KMS-11 (cell line): ENCODE data around the gene RPS3.

Source experiments
- H2AFZ ChIP-seq: fragments of 200-600 bp; sonication (generic); 2 replicates; pipeline ENCODE4 v1.6.1; 2016; ENCODE audit warnings: antibody characterized with exemption, mixed run types, low read depth
- H3K27ac ChIP-seq: fragments of 200-600 bp; sonication (generic); 2 replicates; pipeline ENCODE4 v1.6.1; 2016; ENCODE audit warnings: mild to moderate bottlenecking, mixed run types
- H3K27me3 ChIP-seq: fragments of 200-600 bp; sonication (generic); 2 replicates; pipeline ENCODE4 v1.6.1; 2017; ENCODE audit warnings: mild to moderate bottlenecking, low read depth, mixed run types, moderate library complexity; ENCODE audit not compliant: insufficient read depth
- H3K36me3 ChIP-seq: fragments of 200-600 bp; sonication (generic); 2 replicates; pipeline ENCODE4 v1.6.1; 2017; ENCODE audit warnings: mild to moderate bottlenecking, mixed run types; ENCODE audit not compliant: insufficient read depth
- H3K4me1 ChIP-seq: fragments of 200-600 bp; sonication (generic); 2 replicates; pipeline ENCODE4 v1.6.1; 2016; ENCODE audit warnings: mild to moderate bottlenecking, low read depth, mixed run types; ENCODE audit not compliant: poor library complexity, severe bottlenecking
- H3K4me2 ChIP-seq: fragments of 200-600 bp; sonication (generic); 2 replicates; pipeline ENCODE4 v1.7.0; 2016; ENCODE audit warnings: mild to moderate bottlenecking, mixed run types
- H3K4me3 ChIP-seq: fragments of 200-600 bp; sonication (generic); IDR thresholded peaks from 2 replicates; pipeline ENCODE4 v1.6.1; 2017; ENCODE audit warnings: low read depth, low read length, mixed read lengths; ENCODE audit not compliant: insufficient read depth
- H3K79me2 ChIP-seq: fragments of 200-600 bp; sonication (generic); 2 replicates; pipeline ENCODE4 v1.6.1; 2016; ENCODE audit warnings: low read depth, mixed run types; ENCODE audit not compliant: insufficient read depth
- H3K9ac ChIP-seq: fragments of 200-600 bp; sonication (generic); 2 replicates; pipeline ENCODE4 v1.6.1; 2016; ENCODE audit warnings: mild to moderate bottlenecking, mixed run types
- H4K20me1 ChIP-seq: fragments of 200-600 bp; sonication (generic); 2 replicates; pipeline ENCODE4 v1.6.1; 2016; ENCODE audit warnings: mild to moderate bottlenecking, mixed run types; ENCODE audit not compliant: insufficient read depth
- TF ChIP-seq, protein P1 (sequence below): fragments of 200-600 bp; sonication (generic); conservative IDR thresholded peaks from 2 replicates; pipeline ENCODE4 v1.6.1; 2017; ENCODE audit warnings: low read depth, mild to moderate bottlenecking, antibody characterized with exemption, low read length, moderate library complexity, mixed read lengths

Gene RPS3

DNA sequence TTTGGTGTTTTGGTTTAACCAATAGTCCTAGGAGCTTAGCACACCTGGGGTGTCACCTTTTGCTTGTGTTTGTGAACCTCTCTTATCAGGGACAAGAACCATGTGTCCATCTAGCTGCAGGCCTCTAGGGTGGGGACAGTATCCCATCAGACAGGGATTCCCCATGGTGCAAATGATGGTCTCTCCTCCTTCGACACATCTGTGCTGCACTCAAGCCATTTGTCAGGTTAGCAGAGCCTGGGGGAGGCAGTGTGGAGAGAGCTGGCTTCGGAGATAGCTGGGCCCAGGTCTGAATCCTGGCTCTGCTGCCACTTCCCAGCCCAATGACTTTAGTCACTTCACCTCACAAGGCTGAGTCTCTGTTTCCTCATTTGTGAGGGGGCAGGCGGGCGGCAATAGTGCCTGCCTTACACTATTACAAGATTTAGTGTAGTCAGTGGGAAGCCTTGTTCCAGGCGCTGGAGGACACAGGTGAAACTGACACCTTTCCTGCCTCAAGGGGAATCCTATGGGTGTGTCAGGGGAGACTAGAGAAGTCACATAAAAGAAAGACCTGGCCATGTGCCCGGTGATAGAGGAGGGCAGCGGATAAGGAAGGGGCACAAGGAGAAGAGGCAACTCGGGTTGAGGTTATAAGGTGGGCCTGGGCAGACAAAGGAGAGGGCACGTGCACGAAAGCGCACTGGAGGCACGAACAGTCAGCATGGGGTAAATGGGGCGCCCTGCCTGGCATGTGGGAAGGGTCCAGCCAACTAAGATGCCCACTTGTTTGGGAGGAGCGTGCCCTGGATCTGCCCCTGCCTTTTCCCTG, 21.1 kb downstream of the RPS3 start:
- Histone ChIP-seq H3K27me3 (no peaks in the 10 kb centered on the region), H2AFZ (no peak overlapping the region), H3K36me3 (no peaks in the 10 kb centered on the region), H3K79me2 (no peaks in the 10 kb centered on the region), H4K20me1 (no peaks in the 10 kb centered on the region), H3K9ac (no peak overlapping the region), H3K4me2 (no peak overlapping the region), H3K27ac (no peak overlapping the region), H3K4me3 (no peak overlapping the region), H3K4me1 (no peaks in the 10 kb centered on the region)
- TF ChIP-seq, protein P1, sequence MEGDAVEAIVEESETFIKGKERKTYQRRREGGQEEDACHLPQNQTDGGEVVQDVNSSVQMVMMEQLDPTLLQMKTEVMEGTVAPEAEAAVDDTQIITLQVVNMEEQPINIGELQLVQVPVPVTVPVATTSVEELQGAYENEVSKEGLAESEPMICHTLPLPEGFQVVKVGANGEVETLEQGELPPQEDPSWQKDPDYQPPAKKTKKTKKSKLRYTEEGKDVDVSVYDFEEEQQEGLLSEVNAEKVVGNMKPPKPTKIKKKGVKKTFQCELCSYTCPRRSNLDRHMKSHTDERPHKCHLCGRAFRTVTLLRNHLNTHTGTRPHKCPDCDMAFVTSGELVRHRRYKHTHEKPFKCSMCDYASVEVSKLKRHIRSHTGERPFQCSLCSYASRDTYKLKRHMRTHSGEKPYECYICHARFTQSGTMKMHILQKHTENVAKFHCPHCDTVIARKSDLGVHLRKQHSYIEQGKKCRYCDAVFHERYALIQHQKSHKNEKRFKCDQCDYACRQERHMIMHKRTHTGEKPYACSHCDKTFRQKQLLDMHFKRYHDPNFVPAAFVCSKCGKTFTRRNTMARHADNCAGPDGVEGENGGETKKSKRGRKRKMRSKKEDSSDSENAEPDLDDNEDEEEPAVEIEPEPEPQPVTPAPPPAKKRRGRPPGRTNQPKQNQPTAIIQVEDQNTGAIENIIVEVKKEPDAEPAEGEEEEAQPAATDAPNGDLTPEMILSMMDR = no peak

DNA sequence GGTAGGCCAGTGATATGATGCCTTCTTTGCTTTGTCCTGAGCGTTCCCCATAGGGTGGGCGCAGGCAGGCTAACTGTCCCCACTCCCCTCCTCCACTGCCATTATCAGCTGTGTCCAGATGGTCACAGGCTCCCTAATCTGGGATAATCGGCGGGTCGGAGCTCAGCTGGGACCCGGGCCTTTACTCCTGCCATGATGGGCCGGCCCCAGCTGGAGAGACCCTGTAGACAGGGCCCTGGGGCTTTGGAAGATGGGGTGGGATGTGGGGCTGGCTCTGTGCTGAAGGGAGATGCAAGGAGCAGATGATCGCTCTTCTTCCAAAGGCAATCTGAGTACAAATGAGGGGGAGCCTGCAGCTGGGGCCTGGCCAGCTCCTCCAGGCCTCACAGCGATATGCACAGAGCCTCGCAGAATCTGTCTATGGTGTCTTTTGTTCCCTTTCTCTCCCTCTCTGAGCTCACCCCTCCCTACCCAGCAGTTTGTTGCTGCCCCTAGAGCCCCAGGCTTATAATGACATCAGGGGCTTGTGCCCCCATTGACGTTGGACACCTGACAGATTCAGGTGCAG, 21.8 kb downstream of the RPS3 start:
- TF ChIP-seq, protein P1 = no peak
- Histone ChIP-seq H4K20me1 (no peaks in the 10 kb centered on the region), H3K27ac (no peak overlapping the region), H3K4me1 (no peaks in the 10 kb centered on the region), H3K79me2 (no peaks in the 10 kb centered on the region), H3K4me3 (no peak overlapping the region), H2AFZ (no peak overlapping the region), H3K4me2 (no peak overlapping the region), H3K36me3 (no peaks in the 10 kb centered on the region), H3K9ac (no peak overlapping the region), H3K27me3 (no peaks in the 10 kb centered on the region)

DNA sequence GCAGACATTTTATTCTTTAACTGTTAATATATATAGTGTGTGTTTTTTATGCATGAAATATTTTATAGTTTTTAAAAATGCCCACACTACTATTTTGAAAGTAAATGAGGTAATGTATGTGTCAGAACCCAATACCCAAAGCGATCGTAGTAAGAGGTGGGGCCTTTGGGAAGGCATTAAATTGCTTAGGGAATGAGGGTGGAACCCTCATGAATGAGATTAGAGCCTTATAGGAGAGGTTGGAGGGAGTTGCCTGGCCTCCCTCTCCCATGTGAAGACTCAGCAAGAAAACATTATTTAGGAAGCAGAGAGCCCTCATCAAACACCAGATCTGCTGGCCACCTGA, 22.6 kb downstream of the RPS3 start:
- no peak overlapping the region for H3K27ac ChIP-seq
- no peaks in the 10 kb centered on the region for H3K4me1 ChIP-seq
- H4K20me1 ChIP-seq = no peaks in the 10 kb centered on the region
- H2AFZ ChIP-seq = no peak overlapping the region
- H3K4me2 ChIP-seq = no peak overlapping the region
- H3K4me3 ChIP-seq = no peak overlapping the region
- TF ChIP-seq, protein P1 = no peak
- H3K79me2 ChIP-seq = no peaks in the 10 kb centered on the region
- no peaks in the 10 kb centered on the region for H3K27me3 ChIP-seq
- no peak overlapping the region for H3K9ac ChIP-seq
- no peaks in the 10 kb centered on the region for H3K36me3 ChIP-seq

DNA sequence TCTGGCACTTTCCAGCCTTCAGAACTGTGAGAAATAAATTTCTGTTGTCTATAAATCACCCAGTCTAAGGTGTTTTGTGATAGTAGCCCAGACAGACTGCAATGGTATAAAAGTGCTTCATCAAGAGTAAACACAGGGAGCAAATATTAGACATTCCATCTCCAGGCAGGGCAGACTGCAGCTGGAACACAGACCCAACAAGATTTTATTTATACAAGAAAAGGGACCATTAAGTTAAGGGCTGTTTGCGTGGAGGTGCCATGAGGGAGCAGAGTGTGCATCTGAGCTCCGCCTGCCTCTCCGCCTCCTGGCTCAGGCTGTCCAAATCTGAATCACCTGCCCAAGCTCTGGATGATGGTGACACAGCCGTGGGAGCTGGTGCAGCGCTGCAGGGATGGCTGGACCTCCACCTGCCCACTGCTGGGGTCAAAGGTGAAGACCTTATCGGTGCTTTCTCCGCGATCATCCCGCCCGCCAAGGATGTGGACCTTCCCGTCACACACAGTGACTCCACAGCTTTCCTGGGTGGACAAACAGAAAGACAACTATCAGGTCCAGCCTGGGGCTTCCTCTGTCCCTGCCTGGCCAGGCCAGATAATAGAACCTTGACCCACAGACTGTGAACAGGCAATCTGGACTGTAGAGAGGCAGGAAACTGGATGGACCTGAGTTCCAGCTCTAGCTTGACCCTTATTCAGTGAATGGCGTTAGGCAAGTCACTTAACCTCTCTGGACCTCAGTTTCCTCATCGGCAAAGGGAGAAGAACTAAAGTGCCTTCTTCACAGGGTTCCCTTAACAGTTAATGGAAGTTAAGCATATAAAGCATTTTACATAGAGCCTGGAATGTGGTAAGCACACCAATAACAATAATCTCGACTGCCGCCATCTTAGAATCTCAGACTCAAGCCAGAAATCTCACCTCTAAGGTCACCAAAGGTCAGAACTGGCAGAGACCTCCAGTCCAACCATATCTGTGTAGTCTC, 23.2 kb downstream of the RPS3 start:
- H3K36me3 ChIP-seq = no peaks in the 10 kb centered on the region
- H3K9ac ChIP-seq = no peak overlapping the region
- no peaks in the 10 kb centered on the region for H3K27me3 ChIP-seq
- TF ChIP-seq, protein P1 = no peak
- no peaks in the 10 kb centered on the region for H3K79me2 ChIP-seq
- H4K20me1 ChIP-seq = no peaks in the 10 kb centered on the region
- H3K4me3 ChIP-seq = no peak overlapping the region
- no peak overlapping the region for H2AFZ ChIP-seq
- H3K4me2 ChIP-seq = no peak overlapping the region
- H3K27ac ChIP-seq = no peak overlapping the region
- no peaks in the 10 kb centered on the region for H3K4me1 ChIP-seq
